GM12864 (cell line): ENCODE data around the gene C2CD2.

Source experiments
- DNase-seq: peaks from one replicate; pipeline ENCODE4 v3.0.0-alpha.2; 2011; ENCODE audit warnings: low read depth
- H3K4me3 ChIP-seq: 2 replicates; pipeline ENCODE4 v1.5.1; 2011; ENCODE audit warnings: mild to moderate bottlenecking, low read depth, low read length, control low read depth
- CTCF ChIP-seq: IDR thresholded peaks from 2 replicates; pipeline ENCODE4 v1.5.1; 2011; ENCODE audit warnings: low read depth, mild to moderate bottlenecking, moderate library complexity, low read length, control low read depth, inconsistent platforms; ENCODE audit errors: missing control alignments

C2CD2 gene

DNA sequence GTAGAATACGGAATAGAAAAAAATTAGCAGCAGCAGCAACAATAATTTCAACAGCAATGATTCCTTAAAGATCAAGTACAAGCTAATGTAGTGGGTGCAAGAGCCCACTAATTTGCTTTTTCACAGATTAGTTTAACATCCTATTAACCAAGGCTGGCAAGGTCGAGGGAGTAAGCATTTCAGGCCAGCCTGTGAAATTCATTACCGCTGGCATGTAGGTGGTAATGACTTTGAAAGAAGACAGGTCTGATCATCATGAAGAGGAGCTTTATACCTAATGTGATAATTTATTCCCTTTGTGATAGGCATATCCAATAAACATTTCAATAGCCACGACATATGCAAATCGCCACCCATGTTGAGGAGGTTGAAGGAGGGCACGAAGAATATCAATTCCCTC, 63.5 kb downstream of the C2CD2 start:
- DNase-seq, result no peak
- TF ChIP-seq CTCF, result no peak
- no peak overlapping the region for H3K4me3 ChIP-seq

- no peak for DNase-seq
- no peak overlapping the region for H3K4me3 ChIP-seq
- TF ChIP-seq CTCF, result no peak
These were observed 65.0 kb downstream of the C2CD2 start for GRCh38 chr21:41888749-41889376.

- no peak for DNase-seq
- H3K4me3 ChIP-seq, result no peak overlapping the region
- no peak for TF ChIP-seq CTCF
These were observed 66.2 kb downstream of the C2CD2 start for GRCh38 chr21:41887667-41888066.

DNA sequence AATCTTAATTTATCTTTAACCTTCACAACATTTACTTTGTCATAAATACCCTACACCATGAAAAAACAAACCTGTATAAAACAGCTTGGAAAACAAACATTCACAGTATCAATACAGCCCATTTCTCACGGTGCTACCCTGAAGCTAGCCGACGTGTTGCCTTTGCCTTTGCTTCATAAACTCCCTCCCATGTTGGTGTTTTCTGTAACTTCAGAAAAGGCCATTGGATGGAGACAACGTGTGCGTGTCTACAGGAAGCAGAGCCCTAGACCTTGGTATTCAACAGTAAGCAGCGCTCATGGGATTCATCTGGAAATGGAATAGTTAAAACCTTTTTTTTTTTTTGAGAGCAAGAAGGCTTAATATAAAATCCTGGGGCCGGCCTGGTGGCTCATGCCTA, 67.5 kb downstream of the C2CD2 start:
- no peak for TF ChIP-seq CTCF
- no peak for DNase-seq
- no peak overlapping the region for H3K4me3 ChIP-seq

DNA sequence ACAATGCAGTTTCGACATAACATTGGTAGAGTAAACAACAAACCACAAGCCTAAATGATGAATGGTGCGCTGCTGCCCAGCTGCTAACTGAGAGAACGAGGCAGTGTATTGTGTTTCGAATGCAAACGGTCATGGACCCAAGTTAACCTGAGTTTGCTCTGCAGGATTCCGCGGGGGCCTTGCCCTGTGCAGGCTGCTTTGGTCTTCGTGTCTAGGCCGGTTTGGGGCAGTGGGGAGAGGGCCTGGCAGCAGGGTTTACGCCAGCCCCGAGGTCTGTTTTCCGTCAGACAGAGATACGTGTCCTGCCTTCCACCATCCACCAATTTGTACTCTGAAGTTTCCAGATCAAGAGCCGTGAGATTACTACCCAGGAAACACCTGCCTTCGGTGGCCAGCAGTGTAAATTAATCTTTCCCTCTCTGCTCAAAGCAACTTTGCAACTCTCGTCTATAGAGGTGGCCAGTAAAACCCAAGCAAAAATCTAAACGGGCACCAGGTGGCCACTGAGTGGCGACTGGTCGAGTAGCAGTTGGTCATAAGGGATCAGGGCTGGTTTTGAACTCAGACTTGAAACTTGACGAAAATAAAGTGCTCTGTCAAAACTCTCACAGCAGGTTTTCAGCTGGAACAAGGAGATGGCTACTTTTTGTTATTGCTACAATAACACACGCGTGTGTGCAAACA, 68.3 kb downstream of the C2CD2 start:
- no peak for DNase-seq
- no peak overlapping the region for H3K4me3 ChIP-seq
- no peak for TF ChIP-seq CTCF

GRCh38 chr21:41884501-41885030, 69.3 kb downstream of the C2CD2 start:
- no peak for DNase-seq
- no peak for TF ChIP-seq CTCF
- H3K4me3 ChIP-seq, result no peak overlapping the region
